ENCODE results near the gene GRM5. TPM values are rescaled to one million over a fixed set of nuclear protein-coding genes. Genes with fewer than 3 reads are reported as not detected.

GRM5 gene
- total and polyA plus RNA-seq, 2 donors (not counting 1 experiment from before 2014, with no cell fraction given) = not detected

DNA sequence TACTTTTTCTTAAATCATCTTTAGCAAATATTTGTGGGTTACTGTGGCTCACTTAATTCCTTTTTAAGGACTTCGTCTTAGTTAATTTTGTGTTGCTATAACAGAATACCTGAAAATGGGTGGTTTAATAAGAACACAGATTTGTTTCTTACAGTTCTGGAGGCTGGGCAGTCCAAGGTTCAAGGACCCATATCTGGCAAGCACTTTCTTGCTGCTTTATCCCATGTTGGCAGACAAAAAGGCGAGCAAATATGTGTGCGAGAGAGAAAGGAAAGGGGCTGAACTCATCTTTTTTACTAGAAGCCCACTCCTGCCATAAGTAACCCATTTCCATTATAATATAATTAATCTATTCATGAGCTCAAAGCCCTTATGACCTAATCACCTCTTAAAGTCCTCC is 246.2 kb downstream of the GRM5 start:
- Histone ChIP-seq H3K27me3 (replicated peaks in 1 of 4; ENCODE audit: control extremely low read depth in 1 of 4, control insufficient read depth in 3 of 4, insufficient read depth in 4 of 4, low read length in 3 of 4) (no peaks in the 10 kb centered on the region), H3K9ac (ENCODE audit: low read length) (no peak overlapping the region), H3K4me3 (ENCODE audit: control extremely low read depth in 1 of 5, extremely low read depth in 1 of 5, insufficient read depth in 1 of 5, low read depth in 2 of 5, low read length in 4 of 5) (no peak overlapping the region), H4K20me1 (ENCODE audit: control insufficient read depth, insufficient read depth, low read length, poor library complexity, severe bottlenecking) (no peaks in the 10 kb centered on the region), H3K36me3 (replicated peaks in 1 of 2; ENCODE audit: control extremely low read depth in 1 of 2, control insufficient read depth in 1 of 2, extremely low read depth in 1 of 2, insufficient read depth in 2 of 2, low read length in 1 of 2) (no peaks in the 10 kb centered on the region), H3K4me1 (ENCODE audit: control insufficient read depth in 2 of 2, insufficient read depth in 2 of 2, low read length in 2 of 2) (no peaks in the 10 kb centered on the region), H3K4me2 (replicated peaks; ENCODE audit: low read depth, low read length, poor library complexity, severe bottlenecking) (no peak overlapping the region), H3K9me3 (ENCODE audit: control extremely low read depth in 1 of 3, control insufficient read depth in 2 of 3, insufficient read depth in 1 of 3, low read length in 2 of 3) (no peaks in the 10 kb centered on the region), H3K79me2 (ENCODE audit: control insufficient read depth, insufficient read depth, low read length) (no peaks in the 10 kb centered on the region), H2AFZ (ENCODE audit: insufficient read depth, low read depth, low read length, poor library complexity, severe bottlenecking) (no peak overlapping the region), H3K27ac (ENCODE audit: low read length in 2 of 2) (no peak overlapping the region)
- no peak for DNase-seq
- no peak overlapping the region for H3K27ac Mint-ChIP-seq
- H3K27me3 Mint-ChIP-seq = no peaks in the 10 kb centered on the region
- no peak for ATAC-seq (ENCODE audit: low read depth)
- H3K4me1 Mint-ChIP-seq = no peaks in the 10 kb centered on the region
- no peaks in the 10 kb centered on the region for H3K9me3 Mint-ChIP-seq (ENCODE audit: insufficient read depth)
- POLR2A ChIA-PET = no interaction called here
- TF ChIP-seq, protein P1, sequence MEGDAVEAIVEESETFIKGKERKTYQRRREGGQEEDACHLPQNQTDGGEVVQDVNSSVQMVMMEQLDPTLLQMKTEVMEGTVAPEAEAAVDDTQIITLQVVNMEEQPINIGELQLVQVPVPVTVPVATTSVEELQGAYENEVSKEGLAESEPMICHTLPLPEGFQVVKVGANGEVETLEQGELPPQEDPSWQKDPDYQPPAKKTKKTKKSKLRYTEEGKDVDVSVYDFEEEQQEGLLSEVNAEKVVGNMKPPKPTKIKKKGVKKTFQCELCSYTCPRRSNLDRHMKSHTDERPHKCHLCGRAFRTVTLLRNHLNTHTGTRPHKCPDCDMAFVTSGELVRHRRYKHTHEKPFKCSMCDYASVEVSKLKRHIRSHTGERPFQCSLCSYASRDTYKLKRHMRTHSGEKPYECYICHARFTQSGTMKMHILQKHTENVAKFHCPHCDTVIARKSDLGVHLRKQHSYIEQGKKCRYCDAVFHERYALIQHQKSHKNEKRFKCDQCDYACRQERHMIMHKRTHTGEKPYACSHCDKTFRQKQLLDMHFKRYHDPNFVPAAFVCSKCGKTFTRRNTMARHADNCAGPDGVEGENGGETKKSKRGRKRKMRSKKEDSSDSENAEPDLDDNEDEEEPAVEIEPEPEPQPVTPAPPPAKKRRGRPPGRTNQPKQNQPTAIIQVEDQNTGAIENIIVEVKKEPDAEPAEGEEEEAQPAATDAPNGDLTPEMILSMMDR (IDR thresholded peaks at IDR 0.05) = no peak
- no peak for TF ChIP-seq EZH2 (IDR thresholded peaks at IDR 0.05; ENCODE audit: borderline replicate concordance, insufficient read depth, low read depth, low read length, poor library complexity, severe bottlenecking)
- intact Hi-C loops (cut with micrococcal nuclease) = no loop called here
- H3K4me3 Mint-ChIP-seq = no peak overlapping the region
- CTCF ChIA-PET = no interaction called here
- 100% methylated on average over 1 of the region's 3 CpGs for WGBS (ENCODE audit: insufficient coverage)

DNA sequence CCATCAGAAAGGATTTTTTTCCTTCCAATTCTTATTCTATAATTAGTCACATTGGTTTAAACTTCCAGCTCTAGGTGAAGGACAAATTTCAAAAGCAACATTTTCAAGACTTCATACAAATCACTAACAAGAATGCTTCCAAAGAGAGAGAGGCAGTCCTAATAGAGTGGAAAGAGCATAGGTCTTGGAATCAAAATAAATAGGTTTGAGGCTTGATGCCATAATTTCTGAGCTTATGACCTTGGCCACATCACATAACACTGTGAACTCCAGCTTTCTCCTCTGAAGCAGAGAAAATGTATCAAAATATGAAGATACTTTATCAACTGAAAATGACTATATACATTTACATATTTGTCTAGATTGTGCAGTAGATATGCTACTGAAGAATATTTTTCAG is 246.8 kb downstream of the GRM5 start:
- ATAC-seq (ENCODE audit: low read depth) = no peak
- H3K9me3 ChIP-seq (ENCODE audit: control extremely low read depth in 1 of 3, control insufficient read depth in 2 of 3, insufficient read depth in 1 of 3, low read length in 2 of 3) = no peaks in the 10 kb centered on the region
- H3K4me3 ChIP-seq (ENCODE audit: control extremely low read depth in 1 of 5, extremely low read depth in 1 of 5, insufficient read depth in 1 of 5, low read depth in 2 of 5, low read length in 4 of 5) = no peak overlapping the region
- H3K27me3 Mint-ChIP-seq = no peaks in the 10 kb centered on the region
- no peaks in the 10 kb centered on the region for H3K4me1 ChIP-seq (ENCODE audit: control insufficient read depth in 2 of 2, insufficient read depth in 2 of 2, low read length in 2 of 2)
- no peak overlapping the region for H3K4me3 Mint-ChIP-seq
- H3K4me1 Mint-ChIP-seq = no peaks in the 10 kb centered on the region
- no peak overlapping the region for H3K9ac ChIP-seq (ENCODE audit: low read length)
- no peak overlapping the region for H2AFZ ChIP-seq (ENCODE audit: insufficient read depth, low read depth, low read length, poor library complexity, severe bottlenecking)
- CTCF ChIA-PET = no interaction called here
- no peaks in the 10 kb centered on the region for H4K20me1 ChIP-seq (ENCODE audit: control insufficient read depth, insufficient read depth, low read length, poor library complexity, severe bottlenecking)
- intact Hi-C loops (cut with micrococcal nuclease) = no loop called here
- no peaks in the 10 kb centered on the region for H3K27me3 ChIP-seq (replicated peaks in 1 of 4; ENCODE audit: control extremely low read depth in 1 of 4, control insufficient read depth in 3 of 4, insufficient read depth in 4 of 4, low read length in 3 of 4)
- no peak for DNase-seq
- H3K36me3 ChIP-seq (replicated peaks in 1 of 2; ENCODE audit: control extremely low read depth in 1 of 2, control insufficient read depth in 1 of 2, extremely low read depth in 1 of 2, insufficient read depth in 2 of 2, low read length in 1 of 2) = no peaks in the 10 kb centered on the region
- POLR2A ChIA-PET = no interaction called here
- H3K4me2 ChIP-seq (replicated peaks; ENCODE audit: low read depth, low read length, poor library complexity, severe bottlenecking) = no peak overlapping the region
- no peaks in the 10 kb centered on the region for H3K9me3 Mint-ChIP-seq (ENCODE audit: insufficient read depth)
- no peak overlapping the region for H3K27ac ChIP-seq (ENCODE audit: low read length in 2 of 2)
- H3K79me2 ChIP-seq (ENCODE audit: control insufficient read depth, insufficient read depth, low read length) = no peaks in the 10 kb centered on the region
- TF ChIP-seq EZH2 (IDR thresholded peaks at IDR 0.05; ENCODE audit: borderline replicate concordance, insufficient read depth, low read depth, low read length, poor library complexity, severe bottlenecking) = no peak
- TF ChIP-seq, protein P1 (IDR thresholded peaks at IDR 0.05) = no peak
- no peak overlapping the region for H3K27ac Mint-ChIP-seq
